Effector CD8-positive, alpha-beta T cell (primary cell): ENCODE data around the gene CTDSPL2.
"Not testable (repeated sequence)": the region's sequence is repeated elsewhere in the genome, so short reads cannot be mapped to it uniquely, and the experiment has no call there.

Experiments used
- DNase-seq: peaks from one replicate; lab custom pipeline; 2025; lab: John Stamatoyannopoulos, UW

Gene CTDSPL2

GRCh38 chr15:44541282-44541958, 114.0 kb downstream of the CTDSPL2 start:
- no peak for DNase-seq

DNA sequence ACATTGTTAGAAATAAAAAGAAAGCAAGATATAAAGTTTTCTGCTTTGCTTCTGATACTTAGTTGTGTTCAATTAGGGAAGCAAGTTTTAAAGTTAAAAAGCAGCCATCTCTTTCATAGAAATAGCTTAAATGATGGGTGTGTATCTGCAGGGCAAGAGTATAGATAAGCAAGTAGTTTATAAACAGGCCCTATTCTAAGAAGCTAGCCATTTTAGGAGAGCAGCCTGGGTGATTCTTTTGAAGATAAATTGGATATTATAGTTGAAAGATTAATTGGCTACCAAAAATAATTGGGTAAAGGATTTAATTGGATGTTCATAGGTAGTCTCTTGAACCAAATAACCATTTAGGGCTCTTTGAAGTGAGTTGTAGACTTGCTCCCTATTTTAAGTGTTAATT, 115.2 kb downstream of the CTDSPL2 start:
- no peak for DNase-seq

DNA sequence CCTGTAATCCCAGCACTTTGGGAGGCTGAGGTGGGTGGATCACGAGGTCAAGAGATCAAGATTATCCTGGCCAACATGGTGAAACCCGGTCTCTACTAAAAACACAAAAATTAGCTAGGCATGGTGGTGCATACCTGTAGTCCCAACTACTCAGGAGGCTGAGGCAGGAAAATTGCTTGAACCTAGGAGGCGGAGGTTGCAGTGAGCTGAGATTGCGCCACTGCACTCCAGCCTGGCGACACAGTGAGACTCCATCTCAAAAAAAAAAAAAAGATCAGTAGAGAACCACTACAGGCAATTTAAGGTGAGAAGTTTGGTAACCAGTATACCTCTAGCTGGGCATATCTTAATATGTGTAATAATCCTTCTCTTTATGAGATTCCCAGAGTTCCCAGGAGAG, 117.3 kb downstream of the CTDSPL2 start:
- DNase-seq: not testable (repeated sequence)

- no peak for DNase-seq
These were observed 118.7 kb downstream of the CTDSPL2 start for GRCh38 chr15:44545913-44546802.

DNA sequence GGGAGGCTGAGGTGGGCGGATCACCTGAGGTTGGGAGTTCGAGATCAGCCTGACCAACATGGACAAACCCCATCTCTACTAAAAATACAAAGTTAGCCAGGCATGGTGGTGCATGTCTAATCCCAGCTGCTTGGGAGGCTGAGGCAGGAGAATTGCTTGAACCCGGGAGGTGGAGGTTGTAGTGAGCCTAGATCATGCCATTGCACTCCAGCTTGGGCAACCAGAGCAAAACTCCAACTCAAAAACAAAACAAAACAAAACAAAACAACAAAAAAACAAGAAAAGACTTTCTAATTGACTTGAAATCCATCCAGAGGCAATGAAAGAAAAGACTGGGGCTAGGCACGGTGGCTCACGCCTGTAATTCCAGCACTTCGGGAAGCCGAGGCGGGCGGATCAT, 121.7 kb downstream of the CTDSPL2 start:
- DNase-seq: not testable (repeated sequence)

GRCh38 chr15:44550256-44550655, 122.8 kb downstream of the CTDSPL2 start:
- DNase-seq: no peak

DNA sequence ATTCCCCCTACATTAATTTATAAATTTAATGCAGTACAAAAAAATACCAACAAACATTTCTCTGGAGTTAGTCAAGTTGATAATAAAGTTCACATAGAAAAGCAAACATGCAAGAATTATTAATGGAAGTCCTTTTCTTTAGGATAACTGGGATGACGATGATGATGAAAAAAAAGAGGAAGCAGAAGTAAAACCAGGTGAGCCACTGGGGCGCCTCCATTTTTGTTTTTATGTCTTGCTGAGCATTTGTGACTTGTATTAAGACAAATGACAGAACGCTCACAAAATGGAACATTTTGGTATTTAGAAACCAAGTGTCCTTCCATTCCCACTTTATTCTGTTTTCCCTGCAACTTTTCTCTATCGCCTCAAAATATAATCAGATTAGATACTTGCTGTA, 123.3 kb downstream of the CTDSPL2 start:
- DNase-seq: no peak

DNA sequence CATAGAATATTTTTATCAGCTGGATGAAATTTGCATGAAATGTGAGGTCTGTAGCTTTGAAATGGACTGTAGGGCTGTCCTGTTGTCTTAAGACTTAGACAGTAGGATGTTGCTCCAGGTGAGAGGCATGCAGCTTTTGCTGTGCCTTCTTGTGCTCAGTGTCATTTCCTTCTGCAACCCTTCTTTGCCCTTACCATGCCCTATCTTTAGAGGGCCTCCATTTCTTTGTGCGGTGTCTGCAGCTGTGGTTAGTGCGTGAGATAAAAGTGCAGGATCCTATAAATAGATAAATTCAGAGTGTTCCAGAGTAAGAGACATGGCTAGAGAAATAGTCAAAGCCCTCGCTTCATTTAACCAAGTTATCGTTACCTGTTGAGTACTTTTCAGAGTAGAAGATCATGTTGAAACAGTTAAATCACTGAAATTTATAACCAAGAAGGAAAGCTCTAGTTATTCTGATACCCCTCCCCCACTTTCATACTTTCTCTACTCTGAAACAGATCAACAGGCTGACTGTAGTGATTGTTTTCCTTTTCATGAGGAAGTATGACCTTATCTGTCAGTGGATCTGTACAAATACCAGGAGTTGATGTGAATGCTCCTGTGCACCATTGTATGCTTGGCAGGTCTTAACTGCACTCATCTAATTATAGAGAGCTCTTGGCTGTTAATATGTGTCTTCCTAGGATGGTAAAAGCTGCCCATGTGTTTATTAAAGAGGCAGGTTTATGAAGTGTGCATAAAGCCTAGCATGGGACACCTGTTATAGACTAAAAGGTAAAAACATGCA, 127.7 kb downstream of the CTDSPL2 start:
- no peak for DNase-seq

GRCh38 chr15:44560926-44561325, 133.5 kb downstream of the CTDSPL2 start:
- DNase-seq: not testable (repeated sequence)

DNA sequence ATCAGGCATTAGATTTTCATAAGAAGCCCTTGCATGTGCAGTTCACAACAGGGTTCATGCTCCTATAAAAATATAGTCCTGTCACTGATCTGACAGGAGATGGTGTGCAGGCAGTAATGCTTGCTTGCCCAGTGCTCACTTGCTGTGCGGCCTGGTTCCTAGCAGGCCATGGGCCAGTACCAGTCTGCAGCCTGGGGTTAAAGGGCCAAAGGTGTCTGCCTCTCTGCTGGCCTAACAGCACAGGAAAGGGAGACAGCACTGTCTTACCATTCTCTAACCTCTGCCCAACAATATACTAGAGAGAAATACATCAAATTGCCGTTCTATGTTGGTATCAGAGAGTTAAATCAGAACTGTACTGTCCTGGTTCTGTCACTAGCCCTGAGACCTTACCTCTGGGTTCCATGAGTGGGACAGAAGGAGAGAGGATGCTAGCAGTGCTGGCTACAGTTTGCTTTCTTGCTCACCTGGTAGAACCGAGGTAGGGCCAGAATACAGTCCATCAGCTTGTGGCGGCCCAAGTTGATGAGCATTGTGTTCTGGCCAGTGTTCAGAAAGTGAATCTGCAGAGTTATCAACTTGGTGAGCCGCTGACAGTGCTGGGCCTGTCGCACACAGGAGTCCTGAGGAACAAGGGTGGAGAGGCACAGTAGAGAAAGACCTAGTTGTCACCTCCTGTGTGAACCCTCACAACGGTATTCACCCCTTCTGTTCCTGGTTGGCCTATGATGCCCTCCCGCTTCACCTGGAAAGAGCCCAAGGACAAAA, 138.1 kb downstream of the CTDSPL2 start:
- DNase-seq: no peak

- DNase-seq: no peak
These were observed 138.7 kb downstream of the CTDSPL2 start for GRCh38 chr15:44566155-44566540.

DNA sequence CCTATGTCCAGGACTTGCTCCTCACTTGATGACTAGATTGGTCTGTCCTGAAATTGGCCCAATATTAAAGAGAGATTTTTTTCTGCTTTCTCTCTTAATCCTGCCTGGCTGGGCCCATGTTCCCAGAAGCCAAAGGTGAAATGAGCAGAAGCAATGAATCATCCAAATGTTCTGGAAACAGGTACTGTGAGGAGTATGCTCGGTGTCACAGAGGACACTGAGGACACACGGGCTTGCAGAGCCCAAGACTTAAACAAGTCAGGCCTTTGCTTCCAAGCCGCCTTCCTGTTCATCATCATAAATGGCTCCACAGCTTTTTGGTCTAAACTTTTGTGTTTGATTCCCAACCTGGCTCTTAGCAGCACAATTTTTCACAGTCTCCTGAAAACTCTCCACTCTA, 140.9 kb downstream of the CTDSPL2 start:
- DNase-seq: no peak

DNA sequence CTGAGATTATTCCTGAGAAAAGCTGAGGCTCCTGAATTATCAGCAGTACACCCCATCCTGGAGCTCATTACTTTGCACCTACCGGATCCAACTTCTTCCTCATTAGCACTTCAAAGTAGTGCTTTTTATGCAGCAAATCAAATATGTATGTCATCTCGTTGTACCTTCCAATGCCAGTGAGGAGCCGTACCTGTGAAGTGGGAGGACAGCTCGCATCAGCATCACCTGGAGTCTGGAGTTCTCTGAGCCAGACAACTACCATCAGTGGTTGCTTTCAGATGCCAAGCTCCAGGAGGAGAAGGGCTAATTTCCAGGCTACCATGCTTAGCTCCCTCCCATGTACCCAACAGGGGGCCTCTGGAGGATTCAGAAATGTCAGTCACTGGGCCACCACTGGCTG, 141.9 kb downstream of the CTDSPL2 start:
- DNase-seq: no peak

- DNase-seq: no peak
These were observed 142.9 kb downstream of the CTDSPL2 start for GRCh38 chr15:44570361-44570760.

GRCh38 chr15:44573386-44573785, 146.0 kb downstream of the CTDSPL2 start:
- no peak for DNase-seq

DNA sequence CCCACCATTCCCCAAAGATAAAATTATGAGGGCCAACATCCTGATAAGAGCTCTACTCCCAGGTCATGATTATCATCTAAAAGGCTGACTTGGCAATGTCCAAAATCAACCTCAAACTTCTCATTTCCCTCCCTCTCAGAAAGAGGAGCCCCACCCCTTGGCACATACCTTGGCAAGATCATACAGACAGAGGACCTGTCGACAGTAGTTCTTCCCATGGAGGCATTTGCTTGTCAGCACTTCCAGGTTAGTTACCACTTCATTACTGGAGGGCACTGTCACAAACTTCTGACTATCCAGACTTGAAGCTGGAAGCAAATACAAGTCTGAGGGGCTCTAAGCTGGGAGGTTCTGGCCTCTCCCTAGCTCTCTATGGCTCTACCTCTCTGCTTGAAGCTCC, 147.3 kb downstream of the CTDSPL2 start:
- DNase-seq: no peak
